GM12864 (cell line): Measurements from ENCODE around the gene MRPS27.

Source experiments
- DNase-seq: peaks from one replicate; pipeline ENCODE4 v3.0.0-alpha.2; 2011; ENCODE audit warnings: low read depth
- H3K4me3 ChIP-seq: 2 replicates; pipeline ENCODE4 v1.5.1; 2011; ENCODE audit warnings: mild to moderate bottlenecking, low read depth, low read length, control low read depth
- CTCF ChIP-seq: IDR thresholded peaks from 2 replicates; pipeline ENCODE4 v1.5.1; 2011; ENCODE audit warnings: low read depth, mild to moderate bottlenecking, moderate library complexity, low read length, control low read depth, inconsistent platforms; ENCODE audit errors: missing control alignments

The MRPS27 gene

GRCh38 chr5:72364171-72364570, 44.1 kb upstream of the MRPS27 start:
- H3K4me3 ChIP-seq: no peak overlapping the region
- DNase-seq: no peak
- no peak for TF ChIP-seq CTCF

- H3K4me3 ChIP-seq: no peak overlapping the region
- TF ChIP-seq CTCF: no peak
- no peak for DNase-seq
Measured at GRCh38 chr5:72363166-72363802, 43.2 kb upstream of the MRPS27 start.

- no peak for TF ChIP-seq CTCF
- H3K4me3 ChIP-seq: no peak overlapping the region
- DNase-seq: no peak
Measured at GRCh38 chr5:72359886-72360285, 39.8 kb upstream of the MRPS27 start.

- H3K4me3 ChIP-seq: no peak overlapping the region
- TF ChIP-seq CTCF: no peak
- no peak for DNase-seq
Measured at GRCh38 chr5:72358925-72359324, 38.9 kb upstream of the MRPS27 start.

GRCh38 chr5:72356361-72356760, 36.3 kb upstream of the MRPS27 start:
- no peak for TF ChIP-seq CTCF
- no peak overlapping the region for H3K4me3 ChIP-seq
- no peak for DNase-seq

- no peak for TF ChIP-seq CTCF
- no peak overlapping the region for H3K4me3 ChIP-seq
- no peak for DNase-seq
Measured at GRCh38 chr5:72355706-72356299, 35.8 kb upstream of the MRPS27 start.

GRCh38 chr5:72353046-72353445, 33.0 kb upstream of the MRPS27 start:
- DNase-seq: no peak
- H3K4me3 ChIP-seq: no peak overlapping the region
- no peak for TF ChIP-seq CTCF
